GM23248 (cell line): ENCODE results near the gene ICA1. TPM values are rescaled to one million over a fixed set of nuclear protein-coding genes. Genes with fewer than 3 reads are reported as not detected.

Experiments used
- DNase-seq: peaks from one replicate; pipeline ENCODE4 v3.0.0-alpha.2; 2015
- H2AFZ ChIP-seq: fragments of 200-600 bp; sonication (generic); 2 replicates; pipeline ENCODE4 v1.6.1; 2016; ENCODE audit warnings: antibody characterized with exemption
- H3F3A ChIP-seq: fragments of 200-600 bp; sonication (generic); 2 replicates; pipeline ENCODE4 v1.6.1; 2016; ENCODE audit warnings: mild to moderate bottlenecking, antibody characterized with exemption, mixed run types; ENCODE audit not compliant: insufficient read depth
- H3K27ac ChIP-seq: fragments of 200-600 bp; sonication (generic); 2 replicates; pipeline ENCODE4 v1.5.1; 2016; ENCODE audit warnings: mild to moderate bottlenecking
- H3K27me3 ChIP-seq: fragments of 200-600 bp; sonication (generic); replicated peaks from 2 replicates; pipeline ENCODE4 v1.6.1; 2016; ENCODE audit warnings: mild to moderate bottlenecking; ENCODE audit not compliant: insufficient read depth
- H3K36me3 ChIP-seq: fragments of 200-600 bp; sonication (generic); 2 replicates; pipeline ENCODE4 v1.6.1; 2016; ENCODE audit warnings: low read depth, mild to moderate bottlenecking
- H3K4me1 ChIP-seq: fragments of 200-600 bp; sonication (generic); 2 replicates; pipeline ENCODE4 v1.6.1; 2016; ENCODE audit warnings: mild to moderate bottlenecking; ENCODE audit not compliant: insufficient read depth
- H3K4me2 ChIP-seq: fragments of 200-600 bp; sonication (generic); one replicate; pipeline ENCODE4 v1.6.1; 2016; ENCODE audit warnings: mild to moderate bottlenecking; ENCODE audit not compliant: unreplicated experiment
- H3K4me3 ChIP-seq: fragments of 200-600 bp; sonication (generic); 2 replicates; pipeline ENCODE4 v1.5.1; 2016; ENCODE audit warnings: mild to moderate bottlenecking
- H3K79me2 ChIP-seq: fragments of 200-600 bp; sonication (generic); 2 replicates; pipeline ENCODE4 v1.6.1; 2016; ENCODE audit warnings: mild to moderate bottlenecking; ENCODE audit not compliant: insufficient read depth
- H3K9ac ChIP-seq: fragments of 200-600 bp; sonication (generic); 2 replicates; pipeline ENCODE4 v1.6.1; 2016; ENCODE audit warnings: mild to moderate bottlenecking
- H3K9me2 ChIP-seq: fragments of 200-600 bp; sonication (generic); 2 replicates; pipeline ENCODE4 v1.6.1; 2016; ENCODE audit warnings: mixed run types, mild to moderate bottlenecking, moderate library complexity; ENCODE audit not compliant: insufficient read depth
- H3K9me3 ChIP-seq: fragments of 200-600 bp; sonication (generic); one replicate; pipeline ENCODE4 v1.6.1; 2017; ENCODE audit warnings: low read depth
- H4K20me1 ChIP-seq: fragments of 200-600 bp; sonication (generic); 2 replicates; pipeline ENCODE4 v1.6.0; 2016; ENCODE audit not compliant: insufficient read depth
- EZH2 ChIP-seq: fragments of 200-600 bp; sonication (generic); IDR thresholded peaks from 2 replicates; pipeline ENCODE4 v1.6.1; 2018; ENCODE audit warnings: antibody characterized with exemption, mild to moderate bottlenecking; ENCODE audit not compliant: insufficient read depth, poor library complexity, severe bottlenecking
- EZH2phosphoT487 ChIP-seq: fragments of 200-600 bp; sonication (generic); IDR thresholded peaks from 2 replicates; pipeline ENCODE4 v1.6.1; 2018; ENCODE audit warnings: antibody characterized with exemption, moderate library complexity, mild to moderate bottlenecking, low read depth; ENCODE audit not compliant: insufficient read depth
- WGBS, 2 experiments: methylation state at CpG; one replicate each; pipeline ENCODE4 v1.1.6; 2015 to 2017; ENCODE audit warnings: low lambda C conversion rate in 2 of 2, low coverage in 1 of 2; ENCODE audit errors: missing lambda C conversion rate in 2 of 2; 5-methylcytosine and 5-hydroxymethylcytosine counted together
- in situ Hi-C: fragments of 300-500 bp; cut with MboI; formaldehyde crosslinking; loops from 2 replicates; pipeline ENCODE4 v1.15.0; 2020
- polyA plus RNA-seq: library from polyadenylated mRNA; unstranded; fragments of >200 nt; fragmentation: Nextera tagmentation; extraction: Ambion mirVana; gene quantifications from 2 replicates; pipeline ENCODE4 v1.2.1, GENCODE V29; 2016
- total RNA-seq: library from RNA; depleted of rRNA; stranded (reverse); fragments of >200 nt; shearing (Covaris generic); gene quantifications from 2 replicates; pipeline ENCODE4 v1.2.3, GENCODE V29; 2014

ICA1 gene
- total and polyA plus RNA-seq, 2 experiments from 2014 or later: not detected

- Histone ChIP-seq H3K4me2 (no peak overlapping the region), H3K9me2 (no peaks in the 10 kb centered on the region), H3F3A (no peaks in the 10 kb centered on the region), H3K4me3 (no peak overlapping the region), H3K27me3 (0 out of 2 replicates have a peak, but pooled peaks cover 5% of the 10 kb centered on the region), H3K79me2 (no peaks in the 10 kb centered on the region), H3K36me3 (no peaks in the 10 kb centered on the region), H3K9me3 (no peaks in the 10 kb centered on the region), H3K4me1 (no peaks in the 10 kb centered on the region), H2AFZ (no peak overlapping the region), H3K27ac (no peak overlapping the region), H4K20me1 (no peaks in the 10 kb centered on the region), H3K9ac (no peak overlapping the region)
- WGBS, 2 experiments: 22 to 31% methylated on average over 4 of the region's 4 CpGs
- TF ChIP-seq EZH2phosphoT487 (no peak), EZH2 (no peak)
- no peak for DNase-seq
- in situ Hi-C loops: no loop called here
Observed at GRCh38 chr7:8165150-8165549, 96.8 kb downstream of the ICA1 start.

DNA sequence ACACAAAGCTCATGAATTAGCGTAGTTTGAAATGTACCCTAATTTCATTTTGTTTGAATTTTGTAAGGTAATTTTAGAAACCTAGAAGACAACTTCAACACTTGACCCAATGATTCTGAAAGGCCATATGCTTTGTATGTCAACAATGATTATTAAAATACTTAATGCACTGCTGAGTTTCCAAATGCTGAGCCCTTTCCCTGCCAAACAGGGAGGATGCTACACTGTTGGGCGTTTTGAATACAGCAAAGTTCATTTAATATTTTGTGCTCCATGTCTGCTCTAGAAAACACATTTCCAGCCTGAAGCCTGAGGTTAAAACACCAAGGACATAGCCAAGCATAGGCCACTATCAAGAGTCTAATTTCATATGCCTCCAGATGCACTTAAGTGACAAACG lies 99.8 kb downstream of the ICA1 start:
- Histone ChIP-seq H3K9me3 (no peaks in the 10 kb centered on the region), H4K20me1 (no peaks in the 10 kb centered on the region), H3K27me3 (no peaks in the 10 kb centered on the region), H2AFZ (no peak overlapping the region), H3K4me1 (no peaks in the 10 kb centered on the region), H3K27ac (no peak overlapping the region), H3K79me2 (no peaks in the 10 kb centered on the region), H3K9me2 (no peaks in the 10 kb centered on the region), H3F3A (no peaks in the 10 kb centered on the region), H3K4me2 (no peak overlapping the region), H3K4me3 (no peak overlapping the region), H3K36me3 (no peaks in the 10 kb centered on the region), H3K9ac (no peak overlapping the region)
- in situ Hi-C loops: no loop called here
- no peak for DNase-seq
- WGBS, 2 experiments: 40 to 45% methylated on average over 3 of the region's 3 CpGs
- TF ChIP-seq EZH2 (no peak), EZH2phosphoT487 (no peak)

DNA sequence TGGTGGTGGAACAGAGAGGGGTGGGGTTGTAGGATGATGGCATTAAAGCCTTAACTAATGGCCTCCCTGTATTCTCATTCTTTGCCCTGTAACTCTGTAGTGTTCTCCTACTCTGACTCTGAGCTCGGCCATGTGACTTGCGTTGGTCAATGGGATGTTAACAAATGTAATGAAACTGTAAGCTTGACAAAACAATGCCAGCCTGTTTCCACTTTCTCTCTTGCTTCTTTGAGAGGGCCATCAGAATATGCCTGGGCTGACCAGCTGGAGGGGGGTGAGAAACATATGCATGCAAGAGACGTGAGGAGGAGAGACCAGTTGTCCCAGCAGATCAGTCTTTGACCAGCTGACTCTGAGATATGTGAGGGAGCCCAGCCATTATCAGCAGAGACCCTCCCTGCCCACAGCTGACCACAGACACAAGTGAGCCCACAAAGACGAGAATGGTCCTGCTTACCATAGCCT lies 100.6 kb downstream of the ICA1 start:
- Histone ChIP-seq H3K27me3 (no peaks in the 10 kb centered on the region), H3F3A (no peaks in the 10 kb centered on the region), H3K9me3 (no peaks in the 10 kb centered on the region), H3K4me1 (no peaks in the 10 kb centered on the region), H3K9ac (no peak overlapping the region), H4K20me1 (no peaks in the 10 kb centered on the region), H3K27ac (no peak overlapping the region), H3K9me2 (no peaks in the 10 kb centered on the region), H3K4me3 (no peak overlapping the region), H3K36me3 (no peaks in the 10 kb centered on the region), H2AFZ (no peak overlapping the region), H3K4me2 (no peak overlapping the region), H3K79me2 (no peaks in the 10 kb centered on the region)
- no peak for DNase-seq
- TF ChIP-seq EZH2phosphoT487 (no peak), EZH2 (no peak)
- WGBS, 2 experiments: 67 to 69% methylated on average over 4 of the region's 4 CpGs
- in situ Hi-C loops: no loop called here

- Histone ChIP-seq H3K79me2 (no peaks in the 10 kb centered on the region), H3K4me1 (no peaks in the 10 kb centered on the region), H3K9me3 (no peaks in the 10 kb centered on the region), H3K4me3 (no peak overlapping the region), H4K20me1 (no peaks in the 10 kb centered on the region), H3K9me2 (no peaks in the 10 kb centered on the region), H3K9ac (no peak overlapping the region), H2AFZ (no peak overlapping the region), H3K36me3 (no peaks in the 10 kb centered on the region), H3F3A (no peaks in the 10 kb centered on the region), H3K27ac (no peak overlapping the region), H3K4me2 (no peak overlapping the region), H3K27me3 (no peaks in the 10 kb centered on the region)
- in situ Hi-C loops: no loop called here
- no peak for DNase-seq
- WGBS, 2 experiments: 58 to 64% methylated on average over 7 of the region's 7 CpGs
- no peak for TF ChIP-seq EZH2
- no peak for TF ChIP-seq EZH2phosphoT487
Observed at GRCh38 chr7:8160779-8161345, 101.1 kb downstream of the ICA1 start.
